HCT116 (cell line): ENCODE data around the gene PRDM11.

Experiments used
- ATF3 ChIP-seq: IDR thresholded peaks from 2 replicates; pipeline ENCODE4 v1.6.1; 2012
- CBX3 ChIP-seq: IDR thresholded peaks from 2 replicates; pipeline ENCODE4 v1.6.1; 2012; ENCODE audit warnings: low read depth
- CEBPB ChIP-seq: IDR thresholded peaks from 2 replicates; pipeline ENCODE4 v1.6.1; 2012; ENCODE audit warnings: low read depth
- CTCF ChIP-seq, 3 experiments: fragments of 200-600 bp in 1 of 3; sonication (generic) in 1 of 3; IDR thresholded peaks in 2 of 3; conservative IDR thresholded peaks in 1 of 3; 2 replicates each; pipeline ENCODE4 v1.5.1; 2012 to 2017; ENCODE audit warnings: low read depth in 2 of 3, low read length in 2 of 3, antibody characterized with exemption in 1 of 3, borderline replicate concordance in 1 of 3, control low read depth in 1 of 3, mild to moderate bottlenecking in 1 of 3, mixed read lengths in 1 of 3, mixed run types in 1 of 3, moderate library complexity in 1 of 3; ENCODE audit not compliant: insufficient read depth in 1 of 3
- EZH2phosphoT487 ChIP-seq: fragments of 200-600 bp; IDR thresholded peaks from 2 replicates; pipeline ENCODE4 v1.6.1; 2018; ENCODE audit warnings: antibody characterized with exemption, borderline replicate concordance
- MAX ChIP-seq: IDR thresholded peaks from 2 replicates; pipeline ENCODE4 v1.6.1; 2012
- POLR2A ChIP-seq: IDR thresholded peaks from 2 replicates; pipeline ENCODE4 v1.7.0; 2011; ENCODE audit warnings: borderline replicate concordance; ENCODE audit not compliant: insufficient read depth, insufficient read length; ENCODE audit errors: extremely low read depth
- POLR2AphosphoS5 ChIP-seq: IDR thresholded peaks from 2 replicates; pipeline ENCODE4 v1.6.1; 2011; ENCODE audit warnings: mild to moderate bottlenecking, low read depth, low read length, moderate library complexity
- REST ChIP-seq: IDR thresholded peaks from 2 replicates; pipeline ENCODE4 v1.6.1; 2012; ENCODE audit warnings: low read depth
- ZBTB33 ChIP-seq: IDR thresholded peaks from 2 replicates; pipeline ENCODE4 v1.6.1; 2011; ENCODE audit warnings: mild to moderate bottlenecking, low read length, moderate library complexity; ENCODE audit not compliant: insufficient replicate concordance; ENCODE audit errors: extremely low read depth
- ZFX ChIP-seq: fragments of 450-650 bp; IDR thresholded peaks from 2 replicates; pipeline ENCODE4 v1.6.1; 2017

- TF ChIP-seq CTCF (IDR thresholded peaks at IDR 0.05 in 2 of 3, conservative IDR thresholded peaks at IDR 0.05 in 1 of 3; ENCODE audit: borderline replicate concordance in 1 of 3, insufficient read depth in 1 of 3, low read depth in 2 of 3, low read length in 2 of 3) (no peak), EZH2phosphoT487 (no peak), ATF3 (no peak), REST (no peak), ZFX (no peak), ZBTB33 (no peak), POLR2A (no peak), CEBPB (no peak), MAX (no peak), POLR2AphosphoS5 (no peak), CBX3 (no peak)
These were observed 124.7 kb downstream of the PRDM11 start for GRCh38 chr11:45270946-45271716.
